Urothelium cell line (cell line): ENCODE measurements around the gene RXFP1.
A peak's percentile ranks its signal among the peaks of the same experiment; 100 is the strongest.

Source experiments
- DNase-seq: peaks from one replicate; pipeline ENCODE4 v3.0.0; 2011; ENCODE audit warnings: low spot score, mixed read lengths
- FAIRE-seq: peaks from 2 replicates; lab custom pipeline; 2011; peaks lifted over from hg19 to GRCh38; lab: Jason Lieb, UNC

The RXFP1 gene

GRCh38 chr4:158669310-158669709 is 147.6 kb downstream of the RXFP1 start:
- no peak for DNase-seq
- FAIRE-seq: no peak

- DNase-seq (peak; percentile 42), FAIRE-seq (no peak)
Observed at GRCh38 chr4:158670975-158671664, 149.4 kb downstream of the RXFP1 start.

GRCh38 chr4:158671665-158671914 is 149.9 kb downstream of the RXFP1 start, which contains the start of gene C4orf46:
Gene C4orf46 (minus strand): TSS chr4:158671887. CDS start chr4:158671801, 86 bp downstream.
- FAIRE-seq (no peak), DNase-seq (no peak)

GRCh38 chr4:158671915-158672806 is 150.5 kb downstream of the RXFP1 start, which contains the start of gene ETFDH:
Gene ETFDH (plus strand): TSS chr4:158672296. CDS start chr4:158672457, 161 bp downstream.
- FAIRE-seq (no peak), DNase-seq (peak; percentile 94)

GRCh38 chr4:158673633-158674032 is 152.0 kb downstream of the RXFP1 start:
- no peak for DNase-seq
- no peak for FAIRE-seq

- FAIRE-seq (no peak), DNase-seq (no peak)
Observed at GRCh38 chr4:158676076-158676475, 154.4 kb downstream of the RXFP1 start.

GRCh38 chr4:158678767-158679166 is 157.1 kb downstream of the RXFP1 start:
- DNase-seq (no peak), FAIRE-seq (no peak)

- DNase-seq (no peak), FAIRE-seq (no peak)
Observed at GRCh38 chr4:158681629-158682028, 159.9 kb downstream of the RXFP1 start.

- DNase-seq: no peak
- FAIRE-seq: no peak
Observed at GRCh38 chr4:158682066-158682465, 160.4 kb downstream of the RXFP1 start.

GRCh38 chr4:158688813-158689212 is 167.1 kb downstream of the RXFP1 start:
- no peak for DNase-seq
- FAIRE-seq: no peak
